Neutrophil (primary cell): Measurements from ENCODE around the gene GFPT2.

ENCODE experiments used
- H3K27ac ChIP-seq: fragments of 200-600 bp; sonication (generic); 2 replicates; pipeline ENCODE4 v1.5.1; 2016; ENCODE audit warnings: mild to moderate bottlenecking, moderate library complexity
- H3K27me3 ChIP-seq: fragments of 200-600 bp; sonication (generic); 2 replicates; pipeline ENCODE4 v1.6.0; 2016; ENCODE audit warnings: mild to moderate bottlenecking
- H3K36me3 ChIP-seq: fragments of 200-600 bp; sonication (generic); 2 replicates; pipeline ENCODE4 v1.5.1; 2017
- H3K4me1 ChIP-seq, 2 experiments: fragments of 200-600 bp in 1 of 2; sonication (generic) in 1 of 2; 1 replicate in 1 of 2; 2 replicates in 1 of 2; pipeline versions ENCODE4 v1.5.1 to v1.6.1; 2013 to 2016; ENCODE audit warnings: low read depth in 1 of 2, low read length in 1 of 2, mild to moderate bottlenecking in 1 of 2, moderate library complexity in 1 of 2; ENCODE audit not compliant: control insufficient read depth in 1 of 2, insufficient read depth in 1 of 2
- H3K4me3 ChIP-seq, 2 experiments: fragments of 200-600 bp in 1 of 2; sonication (generic) in 1 of 2; 1 replicate in 1 of 2; 2 replicates in 1 of 2; pipeline ENCODE4 v1.5.1; 2013 to 2016; ENCODE audit warnings: low read depth in 1 of 2, low read length in 1 of 2, mild to moderate bottlenecking in 1 of 2, moderate library complexity in 1 of 2
- H3K9me3 ChIP-seq: fragments of 200-600 bp; sonication (generic); 2 replicates; pipeline ENCODE4 v1.5.1; 2016
- CTCF ChIP-seq: fragments of 200-600 bp; sonication (generic); IDR thresholded peaks from 2 replicates; pipeline ENCODE4 v1.5.1; 2016; ENCODE audit warnings: antibody characterized with exemption

Gene GFPT2

GRCh38 chr5:180380856-180381255, 27.7 kb upstream of the GFPT2 start:
- Histone ChIP-seq H3K4me3 (no peak overlapping the region), H3K4me1 (no peaks in the 10 kb centered on the region)

GRCh38 chr5:180380441-180380840, 27.3 kb upstream of the GFPT2 start:
- Histone ChIP-seq H3K27me3 (no peaks in the 10 kb centered on the region), H3K4me1 (no peaks in the 10 kb centered on the region), H3K4me3 (no peak overlapping the region), H3K9me3 (no peaks in the 10 kb centered on the region), H3K36me3 (no peaks in the 10 kb centered on the region), H3K27ac (no peak overlapping the region)
- TF ChIP-seq CTCF: no peak

More at GRCh38 chr5:180380856-180381255, 27.7 kb upstream of the GFPT2 start:
- H3K9me3 ChIP-seq: no peaks in the 10 kb centered on the region
- H3K27ac ChIP-seq: no peak overlapping the region
- no peaks in the 10 kb centered on the region for H3K27me3 ChIP-seq
- H3K36me3 ChIP-seq: no peaks in the 10 kb centered on the region
- no peak for TF ChIP-seq CTCF

- Histone ChIP-seq H3K4me1 (no peaks in the 10 kb centered on the region), H3K36me3 (no peaks in the 10 kb centered on the region), H3K27me3 (no peaks in the 10 kb centered on the region), H3K4me3 (no peak overlapping the region), H3K27ac (no peak overlapping the region), H3K9me3 (no peaks in the 10 kb centered on the region)
- no peak for TF ChIP-seq CTCF
Measured at GRCh38 chr5:180379355-180380070, 26.4 kb upstream of the GFPT2 start.

GRCh38 chr5:180378438-180379344, 25.6 kb upstream of the GFPT2 start:
- H3K4me3 ChIP-seq: no peak overlapping the region
- H3K9me3 ChIP-seq: no peaks in the 10 kb centered on the region
- TF ChIP-seq CTCF: no peak
- no peaks in the 10 kb centered on the region for H3K4me1 ChIP-seq
- H3K27me3 ChIP-seq: peaks cover 3% of the 10 kb centered on the region
- H3K36me3 ChIP-seq: no peaks in the 10 kb centered on the region
- H3K27ac ChIP-seq: no peak overlapping the region

GRCh38 chr5:180377556-180378197, 24.5 kb upstream of the GFPT2 start:
- no peaks in the 10 kb centered on the region for H3K36me3 ChIP-seq
- no peak for TF ChIP-seq CTCF
- H3K4me1 ChIP-seq: no peaks in the 10 kb centered on the region
- no peaks in the 10 kb centered on the region for H3K9me3 ChIP-seq
- H3K4me3 ChIP-seq: no peak overlapping the region
- H3K27ac ChIP-seq: no peak overlapping the region
- peaks cover 8% of the 10 kb centered on the region for H3K27me3 ChIP-seq
